GM12891 (cell line): ENCODE results near the gene BEND3.

Source experiments
- POLR2A ChIP-seq: IDR thresholded peaks from 2 replicates; pipeline ENCODE4 v1.6.1; 2011; ENCODE audit warnings: low read depth, low read length, control low read depth
- POLR2AphosphoS5 ChIP-seq: IDR thresholded peaks from 2 replicates; pipeline ENCODE4 v1.6.1; 2011; ENCODE audit warnings: low read depth, low read length, control low read depth
- POU2F2 ChIP-seq: IDR thresholded peaks from 2 replicates; pipeline ENCODE4 v1.6.1; 2011; ENCODE audit warnings: low read depth, mild to moderate bottlenecking, control low read depth, low read length, moderate library complexity

GRCh38 chr6:107079429-107079828, 35.9 kb downstream of the BEND3 start:
- TF ChIP-seq POU2F2: no peak
- TF ChIP-seq POLR2A: no peak
- no peak for TF ChIP-seq POLR2AphosphoS5
